Inferior parietal cortex (tissue), 1 donor: ENCODE data around the gene KIAA0930.
"Not testable (repeated sequence)": the region's sequence is repeated elsewhere in the genome, so short reads cannot be mapped to it uniquely, and the experiment has no call there.

Source experiments
- DNase-seq: peaks from one replicate; pipeline ENCODE4 v3.0.0-alpha.2; 2016; ENCODE audit errors: extremely low spot score

Gene KIAA0930

DNA sequence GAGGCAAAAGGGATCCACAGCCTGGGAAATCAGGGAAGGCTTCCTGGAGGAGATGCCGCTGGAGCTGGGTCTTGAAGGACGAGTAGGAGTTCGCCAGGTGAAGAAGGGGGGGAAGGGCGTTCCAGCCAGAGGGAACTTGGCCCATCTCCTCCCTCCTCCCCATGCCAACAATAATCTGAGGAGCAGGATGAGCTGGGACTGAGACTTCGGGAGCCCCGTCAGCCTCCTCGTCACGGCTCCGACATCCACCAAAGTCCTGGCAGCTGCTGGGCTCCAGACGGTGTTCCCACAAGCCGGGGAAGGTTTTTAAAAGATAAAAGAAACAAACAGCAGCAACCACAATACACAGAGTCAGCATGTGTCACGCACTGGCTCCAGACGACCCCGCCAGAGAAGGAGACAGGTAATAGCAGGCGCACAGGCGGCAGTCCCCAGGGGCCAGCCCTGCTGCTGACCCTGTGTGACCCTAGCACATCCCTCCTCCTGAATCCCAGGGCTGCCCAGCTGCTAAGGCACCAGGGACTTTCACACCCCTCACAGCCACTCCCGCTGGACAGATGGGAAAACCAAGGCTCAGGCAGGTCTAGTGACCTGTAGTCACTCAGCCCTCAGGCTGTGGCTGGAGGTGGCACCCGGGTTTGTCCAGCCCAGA lies 39.7 kb downstream of the KIAA0930 start:
- no peak for DNase-seq

DNA sequence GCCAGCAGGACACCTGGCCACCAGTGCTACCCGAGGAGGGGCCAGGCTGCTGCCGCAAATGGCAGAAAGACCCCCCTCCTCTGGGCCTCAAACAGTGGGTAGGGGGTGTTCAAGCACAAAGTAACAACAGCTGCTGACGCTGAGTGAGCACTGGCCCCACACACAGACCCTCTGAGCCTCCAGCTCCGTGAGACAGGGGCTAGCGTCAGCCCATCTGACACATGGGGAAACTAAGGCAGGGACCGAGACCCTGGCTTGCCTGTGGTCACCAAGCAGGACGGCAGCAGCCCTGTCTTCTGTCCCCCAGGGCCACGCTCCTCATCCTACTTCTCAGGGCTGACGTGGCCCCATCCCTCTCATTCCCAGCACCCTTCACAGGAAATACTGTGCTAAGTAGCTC lies 40.5 kb downstream of the KIAA0930 start:
- no peak for DNase-seq

DNA sequence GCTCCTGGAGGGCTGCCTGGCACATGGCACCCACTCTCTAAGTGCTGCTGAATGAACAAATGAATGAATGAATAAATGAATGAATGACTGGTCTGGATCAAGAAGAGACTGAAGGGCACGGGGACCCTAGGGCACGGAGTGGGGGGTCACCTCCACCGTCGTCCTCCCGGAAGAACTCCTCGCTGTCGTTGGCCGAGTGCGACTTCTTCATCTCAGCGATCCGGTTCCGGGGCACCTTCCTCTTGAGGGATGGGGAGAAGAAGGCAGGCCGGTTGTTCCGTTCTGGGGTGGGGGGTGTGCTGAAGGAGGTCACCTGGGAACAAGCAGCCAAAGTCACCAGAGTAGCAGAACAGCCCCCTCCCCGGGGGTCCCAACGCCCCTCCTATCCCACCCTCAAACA lies 41.0 kb downstream of the KIAA0930 start:
- no peak for DNase-seq

DNA sequence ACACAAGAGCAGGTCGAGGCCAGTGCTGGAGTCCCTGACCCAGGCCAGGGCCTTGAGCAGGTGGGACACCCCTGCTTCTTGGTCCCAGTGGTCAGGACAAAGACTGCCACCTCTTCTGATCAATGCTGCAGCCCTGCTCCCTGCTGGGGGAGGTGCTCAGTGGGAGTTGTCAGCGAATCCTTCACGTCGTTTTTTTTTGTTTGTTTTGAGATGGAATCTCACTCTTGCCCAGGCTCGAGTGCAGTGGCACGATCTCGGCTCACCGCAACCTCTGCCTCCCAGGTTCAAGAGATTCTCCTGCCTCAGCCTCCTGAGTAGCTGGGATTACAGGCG lies 42.3 kb downstream of the KIAA0930 start:
- no peak for DNase-seq

DNA sequence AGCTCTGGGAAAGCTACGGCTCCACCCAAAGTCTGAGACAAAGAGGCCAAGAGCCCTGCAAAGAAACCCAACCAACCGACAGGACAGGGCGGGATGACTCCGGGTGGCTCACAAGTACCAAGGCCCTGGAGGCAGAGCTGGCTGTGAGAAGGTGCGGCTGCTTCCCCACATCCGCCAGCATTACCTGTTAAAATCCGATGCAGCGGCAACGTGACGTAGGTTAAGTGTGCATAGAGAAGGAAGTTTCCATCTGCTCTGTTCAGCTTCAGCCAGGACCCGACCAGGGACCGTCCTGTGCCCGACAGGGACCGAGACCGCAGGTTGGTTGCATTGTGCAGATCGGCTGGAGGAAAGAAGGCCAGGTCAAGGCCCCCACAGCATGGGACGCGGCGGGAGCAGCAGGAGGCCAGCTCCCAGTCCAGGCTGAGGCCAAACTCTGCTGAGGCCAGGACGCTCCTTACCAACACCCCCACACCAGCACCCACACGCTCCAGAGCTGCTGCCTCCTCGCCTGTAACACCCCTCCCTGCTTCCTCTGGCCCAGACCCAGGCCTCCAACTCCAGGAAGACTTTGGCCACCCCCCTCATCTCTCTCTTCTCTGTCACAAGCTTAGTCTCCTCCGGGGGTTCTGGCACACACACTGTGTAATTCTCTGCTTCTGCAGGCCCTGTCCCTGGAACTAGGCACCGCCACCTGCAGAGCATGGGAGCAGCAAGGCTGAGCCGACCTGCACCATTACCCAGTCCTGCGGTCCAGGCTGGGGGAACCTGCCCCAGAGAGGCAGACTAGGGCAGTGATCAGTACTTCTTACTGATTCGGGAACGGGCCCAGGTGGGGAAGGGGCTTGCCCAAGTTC lies 42.9 kb downstream of the KIAA0930 start:
- DNase-seq = no peak

DNA sequence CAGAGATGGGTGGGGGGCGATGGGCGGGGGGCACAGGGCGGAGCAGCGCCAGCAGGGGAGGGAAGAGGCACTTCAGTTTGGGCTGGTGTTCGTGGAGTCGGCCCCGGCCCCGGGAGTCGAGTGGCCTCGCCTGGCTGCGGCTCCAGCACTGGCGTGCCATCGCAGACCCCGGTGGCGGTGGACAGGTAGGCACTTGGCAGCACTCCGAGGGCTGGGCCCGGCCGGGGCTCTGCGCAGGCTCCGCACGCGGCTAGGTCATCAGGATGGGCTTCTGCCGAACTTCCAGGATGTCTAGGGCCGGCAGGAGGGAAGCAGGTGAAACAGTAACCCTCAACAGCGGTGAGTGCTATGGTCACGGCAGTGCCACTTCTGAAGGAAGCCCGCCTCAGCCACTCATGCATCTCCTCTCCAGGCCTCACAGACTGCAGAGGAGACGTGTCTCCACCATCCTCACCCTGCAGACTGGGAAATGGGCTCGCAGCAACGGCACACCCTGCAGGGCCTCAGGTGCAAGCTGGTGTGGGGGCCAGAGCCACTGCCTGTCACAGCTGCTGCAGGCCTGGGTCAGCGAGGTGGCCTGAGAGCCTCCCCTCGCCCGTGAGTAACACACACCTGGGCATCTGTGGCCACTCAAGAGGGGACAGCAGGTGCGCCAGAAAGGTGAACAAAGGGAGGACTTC lies 43.6 kb downstream of the KIAA0930 start:
- no peak for DNase-seq

DNA sequence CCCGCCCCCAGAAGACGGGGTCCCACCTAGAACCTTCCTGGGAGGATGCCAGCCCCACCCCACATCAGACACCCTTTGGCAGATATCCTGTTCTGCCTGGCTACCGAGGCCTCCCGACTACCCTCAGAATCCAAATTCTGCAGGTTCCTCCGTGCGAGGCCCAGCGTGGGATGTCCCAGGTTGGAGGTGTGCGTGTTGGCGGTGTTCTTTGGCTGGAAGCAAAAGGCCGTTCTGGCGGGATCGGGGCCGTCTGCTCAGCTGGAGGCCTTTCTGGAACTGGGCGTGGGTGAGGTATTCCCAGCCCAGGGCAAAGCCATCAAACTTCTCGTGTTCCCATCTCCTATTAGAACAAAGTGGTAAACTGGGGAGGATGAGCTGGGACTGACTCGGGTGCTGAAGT lies 44.4 kb downstream of the KIAA0930 start:
- no peak for DNase-seq

DNA sequence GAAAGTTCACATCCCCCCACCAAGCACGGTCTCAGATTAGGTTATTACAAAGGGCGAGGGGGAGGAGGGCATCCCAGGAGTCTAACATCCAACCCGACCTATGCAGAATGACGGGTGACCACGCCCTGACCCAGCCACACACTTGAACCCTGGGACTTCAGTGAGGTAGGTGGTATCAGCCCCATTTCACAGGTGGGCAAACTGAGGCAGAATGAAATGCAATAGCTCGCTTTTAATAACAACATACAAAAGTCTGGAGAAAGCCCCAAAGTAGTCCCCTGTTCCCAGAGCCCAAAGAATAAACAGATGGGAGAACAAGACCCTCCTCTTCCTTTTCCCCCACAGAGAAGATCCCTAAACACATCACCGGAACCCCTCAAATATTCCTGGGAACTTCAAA lies 45.1 kb downstream of the KIAA0930 start:
- no peak for DNase-seq

DNA sequence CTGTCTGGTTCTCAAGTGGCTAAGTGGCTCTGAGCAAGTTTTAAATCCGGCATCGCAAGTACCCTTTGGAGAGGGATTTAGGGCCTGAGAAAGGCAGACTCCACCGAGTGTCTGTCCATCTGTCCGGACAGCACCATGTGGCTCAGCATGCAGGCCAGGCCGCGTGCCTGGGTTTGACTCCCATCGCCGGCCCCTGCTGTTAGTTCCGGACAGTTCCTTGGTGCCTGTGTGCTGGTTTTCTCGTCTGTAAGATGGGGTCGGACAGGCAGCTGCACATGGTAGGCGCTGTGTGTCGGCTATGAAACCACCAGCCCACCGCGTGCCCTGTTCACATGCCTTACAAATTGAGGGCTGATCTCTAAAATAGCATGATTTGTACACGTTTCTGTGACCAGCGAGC lies 46.0 kb downstream of the KIAA0930 start:
- DNase-seq = no peak

DNA sequence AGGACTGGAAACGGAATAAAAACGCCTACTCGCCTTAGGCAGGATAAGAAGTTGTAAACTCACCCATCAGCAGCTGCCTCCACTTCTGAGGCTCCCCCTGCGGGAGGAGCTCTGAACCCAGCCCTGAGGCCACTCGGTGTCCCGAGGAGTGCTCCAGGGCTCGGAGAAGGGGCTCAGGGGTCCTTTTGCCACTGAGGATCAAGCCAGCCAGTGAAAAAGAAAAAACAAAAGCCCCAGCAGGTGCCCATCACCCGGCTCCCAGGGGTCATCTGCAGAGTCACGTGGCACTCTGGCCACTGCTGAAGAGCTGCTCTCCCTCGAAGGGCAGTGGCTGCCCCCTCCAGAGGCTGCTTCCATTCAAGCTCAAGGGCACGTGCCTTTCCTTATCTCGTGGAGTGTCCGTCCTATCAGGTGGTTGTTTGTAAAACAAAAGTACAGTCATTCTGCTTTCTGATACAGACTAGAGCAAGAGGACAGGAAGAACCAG lies 48.0 kb downstream of the KIAA0930 start:
- DNase-seq = no peak

DNA sequence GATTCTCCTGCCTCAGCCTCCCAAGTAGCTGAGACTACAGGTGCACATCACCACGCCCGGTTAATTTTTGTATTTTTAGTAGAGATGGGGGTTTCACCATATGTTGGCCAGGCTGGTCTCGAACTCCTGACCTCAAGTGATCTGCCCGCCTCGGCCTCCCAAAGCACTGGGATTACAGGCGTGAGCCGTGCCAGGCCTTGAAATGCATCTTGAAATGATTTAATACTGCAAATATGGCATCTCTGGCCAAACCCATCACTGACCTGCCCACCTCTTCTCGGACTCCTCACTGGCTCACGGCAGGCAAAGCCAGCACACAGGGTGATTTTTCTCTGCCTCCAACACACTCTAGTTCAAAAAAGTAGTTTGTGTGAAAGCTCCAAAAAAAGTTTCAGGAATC lies 48.9 kb downstream of the KIAA0930 start:
- not testable (repeated sequence) for DNase-seq

DNA sequence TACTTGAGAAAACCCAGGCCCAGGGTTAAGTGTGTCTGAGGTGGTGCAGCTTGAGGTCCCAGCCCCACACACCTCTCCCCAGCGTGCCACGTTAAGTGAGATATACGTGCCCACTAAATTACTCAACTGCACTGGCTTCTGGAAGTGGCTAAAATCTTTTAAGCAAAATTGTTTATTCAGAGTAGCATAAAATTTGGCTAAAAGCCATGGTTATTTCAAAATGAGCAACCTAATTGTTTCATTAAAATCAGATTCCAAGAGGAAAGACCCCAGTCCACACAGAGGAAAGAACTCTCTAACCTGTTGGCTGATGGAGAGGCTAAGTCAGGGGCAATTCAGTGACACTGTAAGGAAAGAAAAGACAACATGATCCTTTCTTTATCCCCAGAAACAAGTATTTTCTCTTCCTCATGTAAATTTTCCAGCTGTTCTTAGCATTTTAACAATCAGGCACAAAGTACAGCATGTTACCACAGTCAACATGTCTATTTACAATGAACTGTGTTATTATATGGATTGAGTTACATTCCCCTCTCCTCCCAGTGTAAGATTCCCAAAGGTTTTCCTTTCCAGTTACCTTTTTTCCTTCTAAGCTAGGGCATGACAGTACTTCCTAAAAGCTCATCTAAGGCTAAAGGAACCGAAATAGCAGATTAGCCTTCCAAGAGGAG lies 50.4 kb downstream of the KIAA0930 start:
- no peak for DNase-seq

DNA sequence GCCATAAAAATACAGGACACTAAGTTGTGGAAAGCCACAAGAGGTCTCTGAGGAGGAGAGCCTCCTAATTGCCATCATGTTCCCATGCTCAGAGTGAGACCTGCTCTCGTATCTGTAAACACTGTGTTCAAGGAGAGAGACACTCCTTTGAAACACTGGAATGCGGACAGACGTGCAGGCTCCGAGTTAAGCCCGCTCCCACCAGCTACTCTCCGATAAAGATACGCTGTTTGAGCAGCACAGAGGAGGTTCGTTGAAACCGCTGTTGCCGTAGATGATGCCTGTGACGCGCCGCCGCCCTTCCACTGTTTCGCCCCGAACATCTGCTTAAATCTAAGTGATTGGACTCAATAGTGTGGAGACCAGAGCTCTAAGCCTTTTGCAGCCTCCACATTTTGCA lies 51.9 kb downstream of the KIAA0930 start:
- DNase-seq = no peak

DNA sequence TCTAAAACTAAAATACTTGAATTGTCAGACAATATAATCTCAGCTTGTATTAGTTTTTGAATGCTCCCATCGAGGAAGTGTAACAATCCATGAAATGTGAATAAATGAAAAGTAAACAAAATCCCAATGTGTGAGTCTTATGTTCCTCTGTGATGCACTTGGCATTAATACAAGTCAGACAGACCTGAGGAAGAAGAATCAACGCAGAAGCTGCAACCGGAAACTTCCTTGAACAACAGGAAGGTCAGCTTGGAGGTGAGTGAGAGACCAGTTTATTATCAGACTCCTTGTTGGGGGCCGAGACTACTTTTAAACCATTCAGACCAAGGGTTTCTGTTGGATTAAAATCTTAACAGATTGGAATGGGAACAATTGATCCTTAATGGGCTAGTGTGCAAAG lies 52.8 kb downstream of the KIAA0930 start:
- no peak for DNase-seq

DNA sequence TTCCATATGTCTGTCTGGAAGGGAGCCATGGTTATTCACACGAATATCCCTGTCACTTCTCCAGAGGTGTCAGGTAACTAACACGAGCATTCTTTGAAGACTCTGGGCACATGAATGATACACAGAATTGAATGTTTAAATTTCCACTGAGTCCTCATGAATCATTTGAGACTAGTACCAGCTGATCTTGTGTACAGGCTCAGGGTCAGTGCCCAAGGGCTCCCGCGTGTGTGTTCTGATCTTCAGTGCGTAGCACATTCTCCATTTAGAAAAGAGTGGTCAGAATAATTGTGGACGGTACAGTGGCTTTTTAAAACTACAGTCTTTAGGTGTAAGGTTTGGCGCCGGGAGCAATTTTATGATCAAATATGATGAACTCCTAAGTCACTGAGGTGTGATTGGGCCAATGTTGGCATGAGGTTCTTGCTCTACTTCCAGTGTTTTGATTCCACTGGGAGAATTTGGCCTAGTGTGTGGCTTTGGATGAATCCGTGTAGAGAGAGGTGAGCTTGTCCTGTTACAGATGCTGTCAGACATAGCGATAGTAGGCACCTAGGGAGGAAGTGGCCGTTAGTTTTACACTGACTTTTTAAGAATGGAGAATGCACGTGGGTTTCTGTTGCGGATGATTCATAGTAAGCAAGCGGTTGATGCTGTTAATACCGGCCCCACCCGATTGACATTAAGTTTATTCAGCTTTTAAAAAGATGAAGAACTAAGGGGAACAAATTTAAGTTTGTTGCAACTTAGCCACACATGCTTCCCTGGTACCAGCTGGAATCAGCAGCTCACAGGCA lies 54.8 kb downstream of the KIAA0930 start:
- DNase-seq = no peak

DNA sequence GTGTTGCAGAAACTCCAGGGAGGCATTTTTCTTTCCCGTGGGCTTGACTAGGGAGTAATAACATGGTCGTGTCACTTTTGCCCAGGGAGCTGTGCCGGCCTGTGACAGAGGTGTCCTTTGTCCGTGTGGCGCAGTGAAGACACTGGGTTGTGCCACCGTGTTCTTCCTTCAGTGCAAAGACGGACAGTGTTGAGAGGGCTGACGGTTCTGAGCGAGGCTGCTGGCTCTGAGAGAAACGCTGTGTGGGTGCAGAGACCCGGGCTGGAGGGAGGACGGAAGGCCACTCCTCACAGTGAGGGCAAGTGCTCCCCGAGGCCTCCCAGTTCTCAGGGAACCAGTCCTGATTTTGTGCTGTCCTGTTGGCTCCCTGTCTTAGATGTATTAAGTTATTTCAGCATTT lies 56.7 kb downstream of the KIAA0930 start:
- DNase-seq = no peak

DNA sequence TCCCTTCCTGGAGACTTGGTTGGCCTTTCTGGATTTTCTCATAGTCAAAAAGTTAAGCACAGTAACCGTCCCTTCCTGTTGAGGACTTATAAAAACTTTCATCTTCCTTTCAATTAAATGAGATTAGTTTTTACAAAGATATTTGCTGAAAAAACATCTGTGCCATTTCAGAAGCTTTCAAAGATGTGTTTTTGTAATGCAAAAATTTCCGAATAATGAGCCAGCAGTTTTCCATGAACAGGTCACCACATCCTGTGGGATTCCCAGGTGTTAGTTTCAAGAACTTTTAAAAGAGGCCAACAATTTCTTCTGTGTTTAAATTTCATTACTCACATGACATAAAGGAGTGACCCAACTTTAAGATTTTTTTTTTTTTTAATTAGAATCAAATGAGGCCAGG lies 58.9 kb downstream of the KIAA0930 start:
- DNase-seq = no peak

DNA sequence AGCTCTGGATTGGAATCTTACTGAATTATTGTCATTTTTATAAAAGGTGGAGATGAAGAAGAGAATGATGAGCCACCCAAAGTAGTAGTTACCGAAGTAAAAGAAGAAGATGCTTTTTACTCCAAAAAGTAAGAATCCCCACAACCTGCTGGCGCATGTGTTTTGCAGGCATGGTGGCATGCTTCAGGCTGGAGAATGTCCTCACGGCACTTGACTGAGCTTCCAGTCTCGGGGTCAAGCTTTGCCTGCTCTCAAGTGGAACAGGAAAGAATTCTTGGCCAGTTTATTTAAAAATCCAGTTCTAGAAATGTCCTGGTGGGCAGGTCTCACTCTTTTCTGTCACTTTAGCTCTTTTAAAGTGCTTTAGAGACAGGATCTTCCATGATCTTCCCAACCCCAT lies 59.5 kb downstream of the KIAA0930 start:
- DNase-seq = no peak

DNA sequence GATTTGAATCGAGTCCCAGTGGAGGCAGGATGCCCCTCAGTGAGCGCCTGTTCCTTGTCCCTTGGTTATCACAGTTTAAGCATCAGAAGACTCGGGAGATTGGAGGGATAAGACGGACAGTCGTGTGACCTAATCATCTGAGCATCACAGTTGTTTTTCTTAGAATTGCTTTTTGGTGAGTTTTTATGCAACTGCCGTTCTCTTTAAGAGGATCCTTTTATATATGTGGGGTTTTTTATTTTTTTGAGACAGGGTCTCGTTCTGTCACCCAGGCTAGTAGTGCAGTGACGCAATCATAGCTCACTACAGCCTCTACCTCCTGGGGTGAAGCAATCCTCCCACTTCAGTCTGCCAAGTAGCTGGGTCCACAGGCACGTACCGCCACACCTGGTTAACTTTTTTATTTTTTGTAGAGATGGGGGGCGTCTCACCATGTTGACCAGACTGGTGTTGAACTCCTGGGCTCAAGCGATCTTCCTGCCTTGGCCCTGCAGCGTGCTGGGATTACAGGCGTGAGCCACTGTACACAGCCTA lies 60.5 kb downstream of the KIAA0930 start:
- no peak for DNase-seq

DNA sequence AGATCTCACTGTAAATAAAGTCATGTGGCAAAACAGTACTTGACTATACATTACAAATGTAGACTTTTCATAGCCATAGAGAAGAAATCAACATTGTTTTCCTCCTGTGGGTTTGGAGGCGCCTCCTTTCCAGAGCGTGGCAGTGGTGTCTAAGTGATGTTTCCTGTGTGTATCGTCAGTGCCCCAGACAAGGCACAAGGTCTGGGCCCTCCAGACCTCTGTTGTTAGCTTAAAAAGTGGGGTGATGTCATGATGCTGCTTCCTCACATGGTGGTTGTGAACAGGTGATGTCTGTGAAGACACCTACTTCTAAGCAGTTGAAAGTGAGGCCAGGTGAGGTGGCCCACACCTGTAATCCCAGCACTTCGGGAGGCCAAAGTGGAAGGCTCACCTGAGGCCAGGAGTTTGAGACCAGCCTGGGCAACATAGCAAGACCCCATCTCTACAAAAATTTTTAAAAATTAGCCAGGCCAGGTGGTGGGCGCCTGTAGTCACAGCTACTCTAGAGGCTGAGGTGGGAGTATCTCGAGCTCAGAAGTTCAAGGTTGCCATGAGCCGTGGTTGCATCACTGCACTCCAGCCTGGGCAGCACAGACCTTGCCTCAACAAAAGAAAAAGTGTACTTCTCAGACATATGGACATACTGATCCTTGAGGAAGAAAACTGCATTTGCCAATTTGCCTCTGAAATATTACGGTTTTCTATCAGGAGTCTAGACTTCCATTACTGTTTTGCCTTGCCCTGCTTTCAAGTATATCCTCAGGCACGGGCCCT lies 61.2 kb downstream of the KIAA0930 start:
- no peak for DNase-seq
